Amygdala (tissue), 56 donors: ENCODE data around the gene CAB39.
"Not testable (repeated sequence)": the region's sequence is repeated elsewhere in the genome, so short reads cannot be mapped to it uniquely, and the experiment has no call there.

Experiments used
- DNase-seq, 56 donors: peaks; one replicate each; lab custom pipeline; 2025; lab: John Stamatoyannopoulos, UW

CAB39 gene

GRCh38 chr2:230681171-230681545 lies 31.5 kb upstream of the CAB39 start:
- DNase-seq: no peak

- no peak for DNase-seq
Measured at GRCh38 chr2:230682546-230682945, 30.1 kb upstream of the CAB39 start.

GRCh38 chr2:230684270-230685168 lies 28.1 kb upstream of the CAB39 start:
- no peak for DNase-seq

GRCh38 chr2:230685178-230685577 lies 27.5 kb upstream of the CAB39 start:
- DNase-seq: peak in 1 of 56 donors; percentile 9

- DNase-seq: no peak
Measured at GRCh38 chr2:230687498-230687897, 25.1 kb upstream of the CAB39 start.

GRCh38 chr2:230688490-230688889 lies 24.2 kb upstream of the CAB39 start:
- no peak for DNase-seq

GRCh38 chr2:230690439-230690838 lies 22.2 kb upstream of the CAB39 start:
- DNase-seq: peak in 23 of 56 donors; percentile 9 to 61 (median 24)

GRCh38 chr2:230691005-230691647 lies 21.5 kb upstream of the CAB39 start:
- no peak for DNase-seq

GRCh38 chr2:230692760-230693159 lies 19.9 kb upstream of the CAB39 start:
- DNase-seq: no peak

- no peak for DNase-seq
Measured at GRCh38 chr2:230693411-230693810, 19.2 kb upstream of the CAB39 start.

- no peak for DNase-seq
Measured at GRCh38 chr2:230694241-230694640, 18.4 kb upstream of the CAB39 start.

GRCh38 chr2:230695551-230695950 lies 17.1 kb upstream of the CAB39 start:
- DNase-seq: no peak

- no peak for DNase-seq
Measured at GRCh38 chr2:230696670-230697069, 16.0 kb upstream of the CAB39 start.

GRCh38 chr2:230697676-230698075 lies 15.0 kb upstream of the CAB39 start:
- DNase-seq: no peak

- DNase-seq: not testable (repeated sequence)
Measured at GRCh38 chr2:230698753-230699152, 13.9 kb upstream of the CAB39 start.

GRCh38 chr2:230700447-230700846 lies 12.2 kb upstream of the CAB39 start:
- DNase-seq: no peak

GRCh38 chr2:230701308-230701707 lies 11.3 kb upstream of the CAB39 start:
- DNase-seq: no peak

- not testable (repeated sequence) for DNase-seq
Measured at GRCh38 chr2:230702457-230702856, 10.2 kb upstream of the CAB39 start.

GRCh38 chr2:230703514-230703913 lies 9.1 kb upstream of the CAB39 start:
- no peak for DNase-seq

- DNase-seq: no peak
Measured at GRCh38 chr2:230706053-230706521, 6.6 kb upstream of the CAB39 start.

- no peak for DNase-seq
Measured at GRCh38 chr2:230706966-230707365, 5.7 kb upstream of the CAB39 start.

GRCh38 chr2:230708204-230708603 lies 4.4 kb upstream of the CAB39 start:
- DNase-seq: no peak
